GM12874 (cell line): Measurements from ENCODE around the gene TXNDC12.

Experiments
- CTCF ChIP-seq: IDR thresholded peaks from 2 replicates; pipeline ENCODE4 v1.5.1; 2011; ENCODE audit warnings: low read depth, mild to moderate bottlenecking, control low read depth, low read length, moderate library complexity; ENCODE audit not compliant: insufficient read depth

The TXNDC12 gene

GRCh38 chr1:52063192-52063591, 8.2 kb upstream of the TXNDC12 start:
- TF ChIP-seq CTCF: no peak

- TF ChIP-seq CTCF: no peak
These were observed 5.8 kb upstream of the TXNDC12 start for GRCh38 chr1:52060822-52061221.

- no peak for TF ChIP-seq CTCF
These were observed 4.9 kb upstream of the TXNDC12 start for GRCh38 chr1:52059888-52060287.

GRCh38 chr1:52059321-52059720, 4.3 kb upstream of the TXNDC12 start:
- TF ChIP-seq CTCF: no peak

GRCh38 chr1:52057876-52058415, 3.0 kb upstream of the TXNDC12 start:
- no peak for TF ChIP-seq CTCF

- no peak for TF ChIP-seq CTCF
These were observed 2.3 kb upstream of the TXNDC12 start for GRCh38 chr1:52057255-52057654.

GRCh38 chr1:52056937-52057231, 1.9 kb upstream of the TXNDC12 start:
- no peak for TF ChIP-seq CTCF
